CD4-positive, alpha-beta T cell treated with Interferon alpha-2 for 1 hour (primary cell): ENCODE results near the gene HNRNPD.
A peak's percentile ranks its signal among the peaks of the same experiment; 100 is the strongest.
"Not testable (repeated sequence)": the region's sequence is repeated elsewhere in the genome, so short reads cannot be mapped to it uniquely, and the experiment has no call there.

ENCODE experiments used
- DNase-seq, 2 donors: peaks; one replicate each; pipeline ENCODE4 v3.0.0-alpha.2; 2020 to 2022

HNRNPD gene, protein sequence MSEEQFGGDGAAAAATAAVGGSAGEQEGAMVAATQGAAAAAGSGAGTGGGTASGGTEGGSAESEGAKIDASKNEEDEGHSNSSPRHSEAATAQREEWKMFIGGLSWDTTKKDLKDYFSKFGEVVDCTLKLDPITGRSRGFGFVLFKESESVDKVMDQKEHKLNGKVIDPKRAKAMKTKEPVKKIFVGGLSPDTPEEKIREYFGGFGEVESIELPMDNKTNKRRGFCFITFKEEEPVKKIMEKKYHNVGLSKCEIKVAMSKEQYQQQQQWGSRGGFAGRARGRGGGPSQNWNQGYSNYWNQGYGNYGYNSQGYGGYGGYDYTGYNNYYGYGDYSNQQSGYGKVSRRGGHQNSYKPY

GRCh38 chr4:82373816-82374625 is at the start of gene HNRNPD:
Gene HNRNPD, minus strand, starts transcription at chr4:82373991. Its CDS starts 313 bp downstream, at chr4:82373678.
- DNase-seq, result peak; percentile 96 to 97

- no peak for DNase-seq
Measured at GRCh38 chr4:82422616-82423015, 48.8 kb upstream of the HNRNPD start.

GRCh38 chr4:82421796-82422560 is 48.2 kb upstream of the HNRNPD start:
- no peak for DNase-seq

DNA sequence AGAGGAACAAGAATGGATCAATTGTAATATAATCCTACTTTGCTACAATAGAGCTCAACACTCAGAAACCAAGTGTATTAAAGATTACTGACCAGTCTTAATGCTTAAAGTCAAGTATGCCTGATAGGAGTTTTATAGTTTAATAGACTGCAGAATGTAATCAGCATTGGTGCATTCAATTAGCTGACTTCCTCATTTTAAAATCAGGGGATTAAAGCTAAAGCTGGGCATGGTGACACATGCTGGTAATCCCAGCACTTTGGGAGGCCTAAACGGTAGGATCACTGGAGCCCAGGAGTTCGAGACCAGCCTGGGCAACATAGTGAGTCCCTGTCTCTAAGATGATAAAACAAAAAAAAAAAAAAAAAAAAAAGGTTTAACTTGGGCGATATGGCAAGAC is 45.7 kb upstream of the HNRNPD start:
- DNase-seq, result no peak

- no peak for DNase-seq
Measured at GRCh38 chr4:82415922-82416365, 42.2 kb upstream of the HNRNPD start.

DNA sequence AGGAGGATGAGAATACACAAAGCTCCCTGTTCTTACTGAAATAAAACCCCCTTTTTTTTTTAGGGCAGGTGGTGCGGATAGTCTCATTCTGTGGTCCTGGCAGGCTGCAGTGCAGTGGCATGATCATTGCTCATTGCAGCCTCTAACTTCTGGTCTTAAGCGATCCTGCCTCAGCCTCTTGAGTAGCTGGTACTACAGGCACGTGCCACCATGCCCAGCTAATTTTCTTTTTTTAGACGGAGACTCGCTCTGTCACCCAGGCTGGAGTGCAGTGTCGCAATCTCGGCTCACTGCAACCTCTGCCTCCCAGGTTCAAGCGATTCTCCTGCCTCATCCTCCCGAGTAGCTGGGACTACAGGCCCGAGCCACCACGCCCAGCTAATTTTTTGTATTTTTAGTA is 41.3 kb upstream of the HNRNPD start:
- DNase-seq, result not testable (repeated sequence)

DNA sequence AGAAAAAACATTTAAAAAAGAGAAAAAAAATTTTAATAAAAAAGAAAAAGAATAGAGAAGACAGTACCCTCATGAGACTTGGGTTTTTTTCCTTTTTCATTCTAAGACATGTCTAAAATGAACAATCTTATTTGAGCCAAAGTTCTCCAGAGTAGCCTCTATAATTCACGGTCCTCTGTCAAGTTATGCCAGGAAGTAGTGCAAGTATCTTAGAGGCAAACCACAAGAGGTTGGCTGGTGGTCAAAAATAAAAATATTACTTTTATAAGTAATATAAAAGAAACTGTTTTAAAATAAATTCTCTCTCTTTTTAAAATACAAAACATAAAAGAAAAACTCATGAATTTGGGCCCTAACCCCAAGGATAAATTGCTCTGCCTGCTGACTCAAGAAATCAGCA is 29.9 kb upstream of the HNRNPD start:
- no peak for DNase-seq

DNA sequence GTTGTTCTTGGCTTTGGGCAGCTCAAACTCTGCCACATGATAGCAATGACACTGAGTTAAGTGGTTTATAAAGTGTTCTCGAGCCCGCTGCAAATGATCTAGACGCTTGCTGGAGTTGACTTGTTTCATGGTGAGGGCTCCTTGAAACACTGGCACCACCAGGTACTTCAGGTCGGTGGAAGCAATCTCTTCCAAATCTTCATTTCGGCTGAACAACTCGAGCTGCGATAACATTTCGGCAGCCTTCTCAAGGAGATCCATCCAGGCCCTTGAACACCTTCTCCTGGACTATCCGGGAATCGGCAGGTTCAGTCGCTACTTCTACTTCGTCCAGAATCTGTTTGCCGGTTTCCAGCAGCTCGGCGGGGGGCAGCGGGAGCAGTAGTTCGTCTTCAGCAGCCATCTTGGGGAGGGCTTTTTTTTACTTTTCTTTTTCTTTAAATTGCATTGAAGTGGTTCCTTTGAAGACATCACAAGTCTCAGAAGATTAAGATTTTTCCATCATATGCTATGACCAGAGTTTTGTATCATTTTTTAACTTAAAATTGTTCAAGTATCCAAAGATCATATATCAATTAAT is 28.5 kb upstream of the HNRNPD start:
- DNase-seq, result no peak

DNA sequence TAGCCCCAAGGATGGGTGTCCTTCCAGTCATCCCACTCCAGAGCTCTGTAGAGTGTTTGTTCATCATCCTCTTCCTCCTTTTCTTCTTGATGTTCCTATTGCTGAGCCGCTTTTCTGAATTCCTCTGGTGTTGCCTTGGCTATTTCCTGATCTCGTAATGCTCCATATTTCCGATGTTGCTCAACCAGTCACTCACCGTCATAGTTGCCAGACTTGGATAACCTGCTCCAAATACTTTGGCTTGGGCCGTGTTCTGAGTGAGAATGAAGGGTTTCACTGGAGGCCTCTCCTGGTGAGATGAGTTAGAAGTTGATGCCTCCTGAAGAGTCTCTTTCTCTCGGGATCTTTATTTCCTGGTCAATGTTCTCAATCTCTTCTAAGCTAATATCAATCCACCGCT is 27.8 kb upstream of the HNRNPD start:
- no peak for DNase-seq

- no peak for DNase-seq
Measured at GRCh38 chr4:82398263-82398662, 24.5 kb upstream of the HNRNPD start.

- DNase-seq, result no peak
Measured at GRCh38 chr4:82397527-82397926, 23.7 kb upstream of the HNRNPD start.

GRCh38 chr4:82394896-82395295 is 21.1 kb upstream of the HNRNPD start:
- no peak for DNase-seq

GRCh38 chr4:82390061-82390460 is 16.3 kb upstream of the HNRNPD start:
- not testable (repeated sequence) for DNase-seq

DNA sequence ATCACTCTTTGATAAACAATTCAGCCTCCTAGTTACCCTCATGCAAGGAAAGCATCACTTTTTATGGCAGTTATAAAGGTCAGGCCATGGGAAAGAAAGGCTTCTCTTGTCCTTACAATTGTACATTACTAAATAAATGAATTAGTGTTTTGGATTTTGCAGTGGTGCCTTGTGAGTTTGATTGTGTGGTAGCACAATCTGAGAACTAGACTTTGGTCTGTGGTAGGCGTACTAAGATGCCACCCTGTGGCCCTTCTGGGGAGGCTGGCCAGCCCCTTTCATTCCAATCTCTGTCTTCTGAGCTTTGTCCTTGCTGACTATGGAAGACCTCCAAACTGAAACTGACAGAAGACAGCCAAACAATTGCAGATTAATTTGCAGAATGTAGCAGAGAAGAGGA is 14.6 kb upstream of the HNRNPD start:
- DNase-seq, result peak in 1 of 2 donors; percentile 16

DNA sequence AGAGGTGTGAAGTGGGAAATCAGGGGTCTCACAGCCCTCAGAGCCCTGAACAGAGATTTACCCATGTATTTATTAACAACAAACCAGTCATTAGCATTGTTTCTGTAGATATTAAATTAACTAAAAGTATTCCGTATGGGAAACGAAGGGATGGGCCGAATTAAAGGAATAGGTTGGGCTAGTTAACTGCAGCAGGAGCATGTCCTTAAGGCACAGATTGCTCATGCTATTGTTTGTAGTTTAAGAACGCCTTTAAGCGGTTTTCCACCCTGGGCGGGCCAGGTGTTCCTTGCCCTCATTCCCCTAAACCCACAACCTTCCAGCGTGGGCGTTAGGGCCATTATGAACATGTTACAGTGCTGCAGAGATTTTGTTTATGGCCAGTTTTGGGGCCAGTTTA is 12.5 kb upstream of the HNRNPD start:
- not testable (repeated sequence) for DNase-seq

DNA sequence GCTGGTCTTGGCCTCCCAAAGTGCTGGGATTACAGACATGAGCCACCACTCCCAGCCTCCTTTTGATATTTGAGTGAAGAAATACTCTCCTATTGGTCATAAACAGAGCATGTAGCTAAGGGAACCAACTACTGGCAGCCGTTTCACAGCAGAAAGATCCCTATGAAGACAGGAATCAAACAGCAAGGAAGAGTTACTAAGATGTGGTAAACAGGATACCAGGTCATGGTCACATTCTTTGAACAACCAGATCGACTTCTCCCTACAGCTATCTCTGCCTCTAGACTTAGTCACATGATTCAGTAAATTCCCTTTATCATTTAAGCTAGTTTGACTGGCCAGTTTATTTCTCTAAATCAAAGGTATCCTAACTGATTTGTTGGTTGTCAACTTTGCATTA is 9.0 kb upstream of the HNRNPD start:
- DNase-seq, result no peak

GRCh38 chr4:82381661-82382296 is 8.0 kb upstream of the HNRNPD start:
- no peak for DNase-seq

- no peak for DNase-seq
Measured at GRCh38 chr4:82381235-82381634, 7.4 kb upstream of the HNRNPD start.

- no peak for DNase-seq
Measured at GRCh38 chr4:82380831-82381230, 7.0 kb upstream of the HNRNPD start.

- DNase-seq, result no peak
Measured at GRCh38 chr4:82380344-82380743, 6.6 kb upstream of the HNRNPD start.

DNA sequence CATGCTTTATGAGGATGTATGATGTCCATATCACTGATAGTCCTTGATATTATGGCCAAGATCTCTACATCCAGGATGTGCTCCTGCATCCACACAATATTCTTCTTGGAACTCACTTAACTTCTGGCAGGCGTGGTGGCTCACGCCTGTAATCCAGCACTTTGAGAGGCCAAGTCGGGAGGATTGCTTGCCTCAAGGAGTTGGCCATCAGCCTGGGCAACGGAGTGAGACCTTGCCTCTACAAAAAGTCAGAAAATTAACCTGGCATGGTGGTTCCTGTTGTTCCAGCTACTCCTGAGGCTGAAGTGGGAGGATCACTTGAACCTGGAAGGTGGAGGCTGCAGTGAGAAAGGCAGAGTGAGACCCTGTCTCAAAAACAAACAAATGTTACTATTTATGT is 2.3 kb upstream of the HNRNPD start:
- no peak for DNase-seq

GRCh38 chr4:82373486-82373815 is 340 bp downstream of the HNRNPD start:
- DNase-seq, result no peak
